NCI-H526 (cell line): ENCODE measurements around the gene SLC22A23.
A peak's percentile ranks its signal among the peaks of the same experiment; 100 is the strongest.

Experiments
- DNase-seq, 2 experiments: peaks; one replicate each; lab custom pipeline; 2025; lab: John Stamatoyannopoulos, UW

SLC22A23 gene

GRCh38 chr6:3240595-3240994 is 216.3 kb downstream of the SLC22A23 start:
- no peak for DNase-seq

DNA sequence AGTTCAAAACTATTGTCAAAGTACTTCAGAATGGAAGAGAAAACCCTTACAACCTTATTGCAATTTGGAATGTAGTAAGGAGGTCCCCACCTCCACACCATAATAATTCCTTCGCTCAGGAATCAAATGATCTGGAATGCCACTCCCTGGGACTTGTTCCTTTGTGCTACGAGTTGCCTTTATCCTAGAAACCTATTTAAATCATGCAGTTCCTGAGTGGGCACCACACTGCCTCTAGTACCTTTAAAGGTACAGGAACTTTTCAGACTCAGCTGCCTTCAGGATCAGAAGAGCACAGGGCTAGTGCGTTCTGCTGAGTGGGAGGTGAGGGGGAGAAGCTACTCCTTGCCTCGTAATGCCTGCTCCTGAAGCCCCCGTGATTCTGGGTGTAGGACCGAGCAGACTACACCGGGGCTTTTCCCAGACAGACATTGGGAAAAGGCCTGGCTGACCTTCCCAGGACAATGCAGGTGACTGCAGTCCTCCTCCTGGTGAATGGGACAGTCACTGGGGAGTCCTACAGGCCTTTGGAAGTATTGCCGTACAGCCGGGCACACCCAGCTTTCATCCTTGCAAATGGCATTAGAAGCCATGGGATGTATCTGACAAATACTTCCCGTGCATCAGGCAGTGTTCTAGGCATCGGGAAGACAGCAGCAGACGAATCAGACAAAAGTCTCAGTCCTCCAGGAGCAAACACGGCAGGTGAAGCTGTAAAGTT is 217.6 kb downstream of the SLC22A23 start:
- DNase-seq: peak in 1 of 2 experiments; percentile 44

GRCh38 chr6:3237761-3238662 is 218.8 kb downstream of the SLC22A23 start:
- DNase-seq: no peak

- no peak for DNase-seq
Measured at GRCh38 chr6:3236005-3236404, 220.8 kb downstream of the SLC22A23 start.

GRCh38 chr6:3235486-3235885 is 221.4 kb downstream of the SLC22A23 start:
- DNase-seq: peak in 1 of 2 experiments; percentile 16

GRCh38 chr6:3233904-3234303 is 222.9 kb downstream of the SLC22A23 start:
- DNase-seq: peak in 1 of 2 experiments; percentile 35

- DNase-seq: peak; percentile 60 to 61
Measured at GRCh38 chr6:3233321-3233720, 223.5 kb downstream of the SLC22A23 start.

- peak; percentile 77 to 80 for DNase-seq
Measured at GRCh38 chr6:3232017-3232945, 224.6 kb downstream of the SLC22A23 start.

- DNase-seq: peak; percentile 93 to 97
Measured at GRCh38 chr6:3231247-3232016, 225.4 kb downstream of the SLC22A23 start.

GRCh38 chr6:3230900-3231246 is 226.0 kb downstream of the SLC22A23 start:
- peak; percentile 94 to 95 for DNase-seq

- DNase-seq: peak; percentile 67 to 88
Measured at GRCh38 chr6:3230256-3230882, 226.5 kb downstream of the SLC22A23 start.

DNA sequence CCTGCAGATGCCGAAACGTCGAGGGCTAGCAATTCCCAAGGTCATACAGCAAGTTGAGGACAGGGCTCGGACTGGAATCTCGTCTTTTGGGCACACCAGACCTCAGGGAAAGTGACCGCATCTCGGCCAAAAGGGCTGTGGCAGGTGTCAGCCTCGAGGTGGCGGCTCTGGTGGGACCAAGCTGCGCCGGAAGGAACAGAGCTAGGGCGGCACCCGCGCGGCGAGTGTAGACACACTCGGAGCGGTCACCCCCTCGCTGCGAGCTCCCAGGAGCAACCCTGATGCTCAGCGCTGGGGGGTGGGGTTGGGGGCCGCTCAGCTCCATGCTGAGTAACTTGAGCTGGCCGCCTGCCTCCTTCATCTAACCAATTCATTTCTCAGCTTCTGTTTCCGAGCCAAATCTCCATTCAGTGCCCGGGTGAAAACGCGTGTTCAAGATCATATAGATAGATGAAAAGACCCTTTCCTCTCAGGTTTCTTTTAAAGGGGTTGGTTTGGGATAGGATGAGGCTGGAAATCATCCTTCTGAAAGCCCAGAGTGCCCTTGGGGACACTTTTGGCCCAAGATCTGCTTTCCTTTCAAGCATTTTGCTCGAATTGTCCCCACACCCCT is 227.2 kb downstream of the SLC22A23 start:
- DNase-seq: peak; percentile 54 to 86

- peak; percentile 87 to 90 for DNase-seq
Measured at GRCh38 chr6:3228771-3229565, 227.9 kb downstream of the SLC22A23 start.

DNA sequence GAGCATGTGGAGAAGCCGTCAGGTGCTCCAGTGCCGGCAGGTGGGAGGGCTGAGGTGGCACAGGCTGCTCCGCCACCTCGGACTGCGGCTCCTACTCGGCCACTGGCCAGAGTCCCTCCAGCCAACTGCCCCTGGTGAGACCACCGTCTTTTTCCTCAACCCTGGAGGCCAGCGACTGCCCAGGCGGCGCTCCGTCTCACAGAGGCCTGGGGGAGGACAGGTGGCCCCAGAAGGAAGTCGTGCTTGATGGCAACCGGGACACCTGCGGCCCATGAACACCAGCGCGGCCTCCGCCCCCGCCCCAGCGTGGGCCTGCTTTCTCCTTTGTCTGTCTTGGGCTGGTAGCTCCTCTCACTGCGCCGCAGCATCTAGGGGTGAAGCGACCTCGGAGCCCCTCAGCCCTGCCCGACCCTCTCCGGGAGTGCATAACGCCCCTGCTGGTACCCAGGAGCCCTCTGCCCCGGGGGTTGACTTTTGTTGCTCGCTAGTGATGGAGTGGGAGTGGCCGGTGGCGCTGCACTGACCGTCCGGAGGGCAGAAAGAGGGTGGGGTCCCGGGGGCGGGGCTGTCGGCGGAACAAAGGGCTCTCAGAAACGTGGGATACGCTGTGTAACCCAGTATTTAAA is 228.7 kb downstream of the SLC22A23 start:
- DNase-seq: peak; percentile 90 to 94

DNA sequence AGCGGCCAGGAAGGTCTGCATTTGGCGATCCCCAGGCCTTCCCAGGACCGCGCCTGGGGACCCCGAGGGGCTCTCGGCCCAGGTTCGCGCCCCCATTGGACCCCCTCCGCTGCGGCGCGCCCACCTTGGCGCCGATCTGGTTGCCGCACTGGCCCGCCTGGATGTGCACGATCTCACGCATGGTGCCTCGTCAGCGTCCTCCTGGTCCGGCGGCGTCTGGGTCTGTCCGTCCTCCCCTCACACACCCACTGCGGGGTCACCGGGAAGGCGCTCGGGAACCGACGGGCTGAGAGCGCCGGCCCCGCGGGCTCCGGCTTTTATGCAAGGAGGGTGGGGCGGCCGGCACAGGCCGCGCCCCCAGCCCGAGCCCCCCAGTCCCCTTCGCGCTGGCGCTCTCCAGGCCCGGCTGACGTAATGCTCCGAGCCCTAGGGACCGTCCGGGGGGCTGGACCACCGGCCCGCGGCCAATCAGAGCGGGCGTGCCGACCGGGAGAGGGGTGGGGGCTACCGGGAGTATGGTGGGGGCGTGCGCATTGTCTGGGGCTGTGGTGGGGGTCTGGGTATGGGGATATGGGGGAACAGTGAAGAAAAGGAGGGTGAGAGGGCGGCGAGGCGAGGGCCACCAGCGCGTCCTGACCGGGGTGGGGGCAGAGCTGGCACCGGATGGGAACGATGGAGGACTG is 229.3 kb downstream of the SLC22A23 start, which contains the start of gene TUBB2B:
TSS of gene TUBB2B (minus strand) at position 291 of the 683 bp plus-strand sequence. CDS start at position 181, 110 bp downstream.
- DNase-seq: peak; percentile 91 to 98

DNA sequence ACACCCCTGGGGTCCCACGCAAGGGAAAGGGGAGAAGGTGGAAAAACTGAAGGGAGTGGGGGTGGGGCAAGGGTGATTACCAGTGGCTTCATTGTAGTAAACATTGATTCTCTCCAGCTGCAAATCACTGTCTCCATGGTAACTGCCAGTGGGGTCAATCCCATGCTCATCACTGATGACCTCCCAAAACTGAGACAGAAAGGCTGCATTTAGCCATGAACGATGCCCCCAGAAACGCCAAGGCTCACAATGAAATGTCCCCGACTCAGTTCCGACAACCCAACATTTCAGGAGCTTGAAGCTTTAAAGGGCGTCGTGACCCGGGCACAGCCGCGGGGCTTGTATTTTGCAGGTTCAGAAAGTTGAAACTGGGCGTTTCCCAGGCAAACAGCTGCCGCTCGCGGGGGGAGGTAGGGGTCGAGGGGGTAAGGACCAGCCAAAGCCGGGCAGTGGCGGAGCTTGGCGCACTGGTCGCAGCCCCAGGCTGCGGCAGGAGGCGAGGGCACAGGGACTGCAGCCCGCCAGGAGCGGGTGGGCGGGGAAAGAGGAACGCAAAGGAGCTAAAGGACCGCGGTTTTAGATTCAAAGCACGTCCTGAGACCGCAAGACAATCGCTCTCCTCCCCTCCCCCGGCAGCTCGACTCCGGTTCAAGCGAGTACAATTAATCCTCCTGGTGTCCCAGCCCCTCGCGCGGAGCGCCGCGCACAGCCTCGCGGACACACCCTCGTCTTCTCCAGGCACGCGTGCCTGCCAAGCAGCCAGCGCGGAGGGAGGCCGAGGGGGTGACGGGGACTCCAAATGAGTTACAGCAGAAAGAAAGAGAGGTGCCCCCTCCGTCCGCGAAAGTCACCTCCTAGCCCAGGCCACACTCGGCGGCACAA is 230.1 kb downstream of the SLC22A23 start:
- DNase-seq: peak; percentile 17 to 70

DNA sequence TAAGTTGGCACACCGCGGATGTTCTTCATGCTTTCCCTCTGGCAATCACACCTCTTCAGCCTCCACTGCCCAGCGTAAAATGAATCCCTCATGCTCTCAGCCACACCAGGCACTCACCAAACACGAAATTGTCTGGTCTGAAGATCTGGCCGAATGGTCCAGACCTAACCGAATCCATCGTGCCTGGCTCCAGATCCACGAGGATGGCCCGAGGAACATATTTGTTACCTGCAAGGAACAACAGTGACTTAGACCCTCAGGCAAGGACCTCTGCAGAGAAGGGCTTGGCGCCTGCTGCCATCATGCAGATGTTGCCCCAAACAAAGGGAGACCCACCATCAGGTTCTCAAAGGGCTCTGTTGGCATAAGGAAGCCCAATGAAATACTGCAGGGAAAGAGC is 230.8 kb downstream of the SLC22A23 start:
- no peak for DNase-seq
